H1 (cell line): ENCODE data around the gene KBTBD3. TPM values are rescaled to one million over a fixed set of nuclear protein-coding genes. Genes with fewer than 3 reads are reported as not detected.
"Not testable (repeated sequence)": the region's sequence is repeated elsewhere in the genome, so short reads cannot be mapped to it uniquely, and the experiment has no call there.

Experiments used
- CTCF ChIA-PET: fragments of 300-600 bp; sonication (Branson Sonifier 250); formaldehyde crosslinking; loops from one replicate; lab custom pipeline; 2021; ENCODE audit not compliant: partially characterized antibody; lab: Charles Lee
- POLR2A ChIA-PET: fragments of 300-600 bp; sonication (Branson Sonifier 250); formaldehyde crosslinking; loops from one replicate; lab custom pipeline; 2021; ENCODE audit warnings: inconsistent platforms; ENCODE audit not compliant: partially characterized antibody; lab: Charles Lee
- DNase-seq, 2 experiments: peaks; one replicate each; pipeline versions ENCODE4 v3.0.0 to v3.0.0-alpha.2; 2010 to 2022; ENCODE audit warnings: low spot score in 2 of 2, low read depth in 1 of 2, mixed read lengths in 1 of 2
- FAIRE-seq: peaks from 2 replicates; lab custom pipeline; 2011; peaks lifted over from hg19 to GRCh38; lab: Jason Lieb, UNC
- H2AFZ ChIP-seq: 2 replicates; pipeline ENCODE4 v1.8.1; 2012; ENCODE audit warnings: low read length, inconsistent platforms
- H2AK5ac ChIP-seq: 2 replicates; pipeline ENCODE4 v1.6.1; 2013; ENCODE audit warnings: low read depth, low read length
- H2BK120ac ChIP-seq: replicated peaks from 2 replicates; pipeline ENCODE3; 2013; ENCODE audit warnings: low read depth, low read length, inconsistent platforms
- H2BK12ac ChIP-seq: 2 replicates; pipeline ENCODE4 v1.6.1; 2013; ENCODE audit warnings: low read depth, low read length
- H2BK15ac ChIP-seq: 2 replicates; pipeline ENCODE4 v1.6.1; 2013; ENCODE audit warnings: low read length
- H2BK20ac ChIP-seq: 2 replicates; pipeline ENCODE4 v1.6.1; 2013; ENCODE audit warnings: low read length
- H2BK5ac ChIP-seq: 2 replicates; pipeline ENCODE4 v1.6.1; 2013; ENCODE audit warnings: low read depth, low read length
- H3K14ac ChIP-seq: 2 replicates; pipeline ENCODE4 v1.6.1; 2013; ENCODE audit warnings: inconsistent platforms; ENCODE audit not compliant: insufficient read length
- H3K18ac ChIP-seq: 2 replicates; pipeline ENCODE4 v1.6.1; 2013; ENCODE audit warnings: low read length; ENCODE audit errors: extremely low read depth
- H3K23ac ChIP-seq: 2 replicates; pipeline ENCODE4 v1.6.1; 2013; ENCODE audit warnings: inconsistent platforms; ENCODE audit not compliant: insufficient read length
- H3K23me2 ChIP-seq: 2 replicates; pipeline ENCODE4 v1.6.1; 2013; ENCODE audit warnings: low read depth, low read length
- H3K27ac ChIP-seq: 2 replicates; pipeline ENCODE4 v1.6.1; 2011; ENCODE audit warnings: low read depth, low read length, inconsistent platforms
- H3K27me3 ChIP-seq, 4 experiments: replicated peaks in 1 of 4; 1 replicate in 1 of 4; 2 replicates in 3 of 4; pipeline versions ENCODE4 v1.6.1 to v1.8.1; 2011 to 2013; ENCODE audit warnings: low read length in 3 of 4, mild to moderate bottlenecking in 3 of 4, inconsistent platforms in 2 of 4, mixed read lengths in 2 of 4, moderate library complexity in 1 of 4; ENCODE audit not compliant: control insufficient read depth in 3 of 4, insufficient read depth in 3 of 4; ENCODE audit errors: extremely low read depth in 1 of 4
- H3K36me3 ChIP-seq, 4 experiments: 2 replicates each; pipeline versions ENCODE4 v1.6.1 to v1.8.1; 2011 to 2013; ENCODE audit warnings: mild to moderate bottlenecking in 4 of 4, low read length in 3 of 4, moderate library complexity in 2 of 4, control low read depth in 1 of 4, inconsistent platforms in 1 of 4; ENCODE audit not compliant: insufficient read depth in 4 of 4, control insufficient read depth in 2 of 4
- H3K4ac ChIP-seq: replicated peaks from 2 replicates; pipeline ENCODE3; 2013; ENCODE audit warnings: low read length, low read depth, mixed read lengths, inconsistent platforms; ENCODE audit not compliant: insufficient read length
- H3K4me1 ChIP-seq, 4 experiments: replicated peaks in 1 of 4; 1 replicate in 1 of 4; 2 replicates in 3 of 4; pipeline versions ENCODE4 v1.6.1 to v1.8.1; 2011 to 2013; ENCODE audit warnings: low read length in 3 of 4, inconsistent platforms in 2 of 4, mixed read lengths in 1 of 4; ENCODE audit not compliant: insufficient read depth in 4 of 4, control insufficient read depth in 3 of 4
- H3K4me2 ChIP-seq, 2 experiments: 2 replicates each; pipeline versions ENCODE4 v1.6.1 to v1.8.1; 2011 to 2013; ENCODE audit warnings: low read depth in 2 of 2, low read length in 2 of 2, control low read depth in 1 of 2, inconsistent platforms in 1 of 2, mild to moderate bottlenecking in 1 of 2; ENCODE audit not compliant: insufficient read depth in 1 of 2
- H3K4me3 ChIP-seq, 4 experiments: fragments of 200-600, 300-600 bp in 1 of 4; sonication (generic), shearing (Covaris generic), sonication (Bioruptor Twin) in 1 of 4; 2 replicates each; pipeline versions ENCODE4 v1.5.1 to v1.8.1; 2011 to 2016; ENCODE audit warnings: low read length in 4 of 4, low read depth in 3 of 4, control low read depth in 2 of 4, inconsistent platforms in 2 of 4, mild to moderate bottlenecking in 2 of 4, mixed read lengths in 1 of 4, moderate library complexity in 1 of 4; ENCODE audit not compliant: insufficient read depth in 2 of 4; ENCODE audit errors: extremely low read depth in 1 of 4
- H3K56ac ChIP-seq: replicated peaks from 2 replicates; pipeline ENCODE3; 2013; ENCODE audit warnings: low read depth, mild to moderate bottlenecking, mixed read lengths, low read length, inconsistent platforms; ENCODE audit not compliant: insufficient read length
- H3K79me1 ChIP-seq: 2 replicates; pipeline ENCODE4 v1.6.1; 2013; ENCODE audit warnings: low read depth, low read length, control low read depth
- H3K79me2 ChIP-seq, 2 experiments: 2 replicates each; pipeline versions ENCODE4 v1.6.1 to v1.8.1; 2012 to 2013; ENCODE audit warnings: low read length in 2 of 2, mild to moderate bottlenecking in 2 of 2, inconsistent platforms in 1 of 2; ENCODE audit not compliant: insufficient read depth in 2 of 2, control insufficient read depth in 1 of 2
- H3K9ac ChIP-seq, 4 experiments: replicated peaks in 1 of 4; 1 replicate in 1 of 4; 2 replicates in 3 of 4; pipeline versions ENCODE4 v1.6.1 to v1.8.1; 2011 to 2013; ENCODE audit warnings: low read depth in 3 of 4, low read length in 3 of 4, control low read depth in 2 of 4, mild to moderate bottlenecking in 2 of 4, moderate library complexity in 2 of 4, inconsistent platforms in 1 of 4; ENCODE audit errors: extremely low read depth in 1 of 4
- H3K9me3 ChIP-seq, 2 experiments: 2 replicates each; pipeline versions ENCODE4 v1.6.1 to v1.8.1; 2012 to 2013; ENCODE audit warnings: mild to moderate bottlenecking in 2 of 2, moderate library complexity in 2 of 2, control low read depth in 1 of 2, inconsistent platforms in 1 of 2, low read depth in 1 of 2, low read length in 1 of 2, mixed read lengths in 1 of 2; ENCODE audit not compliant: insufficient read depth in 2 of 2
- H4K20me1 ChIP-seq, 2 experiments: replicated peaks in 1 of 2; 2 replicates each; pipeline versions ENCODE3 to v1.8.1; 2011 to 2013; ENCODE audit warnings: inconsistent platforms in 2 of 2, low read length in 2 of 2, mild to moderate bottlenecking in 1 of 2; ENCODE audit not compliant: insufficient read depth in 2 of 2, control insufficient read depth in 1 of 2
- H4K5ac ChIP-seq: 2 replicates; pipeline ENCODE4 v1.6.1; 2013; ENCODE audit warnings: low read length, low read depth, mixed read lengths, inconsistent platforms; ENCODE audit not compliant: insufficient read length
- H4K8ac ChIP-seq: 2 replicates; pipeline ENCODE4 v1.8.0; 2013; ENCODE audit warnings: mild to moderate bottlenecking, moderate library complexity, low read length, inconsistent platforms; ENCODE audit not compliant: insufficient read depth; ENCODE audit errors: extremely low read depth
- H4K91ac ChIP-seq: replicated peaks from 2 replicates; pipeline ENCODE3; 2013; ENCODE audit warnings: low read length, mixed read lengths, inconsistent platforms; ENCODE audit not compliant: insufficient read length
- BCL11A ChIP-seq, 2 experiments: IDR thresholded peaks; one replicate each; pipeline ENCODE4 v1.6.1; 2011; ENCODE audit warnings: low read depth in 2 of 2, low read length in 2 of 2, mild to moderate bottlenecking in 2 of 2
- EP300 ChIP-seq, 2 experiments: IDR thresholded peaks; 1 replicate in 1 of 2; 2 replicates in 1 of 2; pipeline ENCODE4 v1.6.1; 2011 to 2012; ENCODE audit warnings: low read depth in 2 of 2, low read length in 2 of 2, mild to moderate bottlenecking in 2 of 2, borderline replicate concordance in 1 of 2, inconsistent platforms in 1 of 2, moderate library complexity in 1 of 2
- SP1 ChIP-seq: IDR thresholded peaks from 2 replicates; pipeline ENCODE4 v1.6.1; 2011; ENCODE audit warnings: low read depth, low read length
- TCF12 ChIP-seq: IDR thresholded peaks from 2 replicates; pipeline ENCODE4 v1.6.1; 2011; ENCODE audit warnings: low read depth, mild to moderate bottlenecking, low read length
- TEAD4 ChIP-seq: IDR thresholded peaks from 2 replicates; pipeline ENCODE4 v1.6.1; 2012; ENCODE audit warnings: low read depth, low read length, inconsistent platforms, mixed read lengths
- YY1 ChIP-seq: IDR thresholded peaks from 2 replicates; pipeline ENCODE4 v1.6.1; 2011; ENCODE audit warnings: low read depth, mild to moderate bottlenecking, low read length
- WGBS, 2 experiments: shearing (Covaris generic) in 1 of 2; methylation state at CpG; one replicate each; pipeline versions ENCODE4 v1.1.6 to v1.1.7; 2013 to 2015; ENCODE audit warnings: low lambda C conversion rate in 2 of 2, mixed read lengths in 2 of 2, inconsistent platforms in 1 of 2, low coverage in 1 of 2, missing lambda C conversion rate in 1 of 2; ENCODE audit not compliant: insufficient replicate concordance in 2 of 2, insufficient coverage in 1 of 2, insufficient read length in 1 of 2; ENCODE audit errors: extremely low coverage in 1 of 2, missing lambda C conversion rate in 1 of 2; 5-methylcytosine and 5-hydroxymethylcytosine counted together
- polyA plus RNA-seq, 7 experiments: library from polyadenylated mRNA; depleted of rRNA in 3 of 7; stranded (reverse) in 5 of 7; unstranded in 2 of 7; fragments of >200 nt in 5 of 7; fragments of 200-250 nt in 2 of 7; gene quantifications; 1 replicate in 5 of 7; 2 replicates in 1 of 7; 4 replicates in 1 of 7; pipeline versions ENCODE4 v1.2.1 to v1.2.3, GENCODE V29; 2011 to 2013; ENCODE audit warnings: missing spikeins in 2 of 7, mixed read lengths in 2 of 7
- total RNA-seq: library from RNA; stranded (reverse); fragmentation: NEBNext Ultra II Directional; extraction: Animal tissue kit (Norgen Biotek cat#: 25700); gene quantifications from 2 replicates; pipeline ENCODE4 v1.2.1, GENCODE V29; 2021

KBTBD3 gene
- total and polyA plus RNA-seq, 2 of the 8 experiments (the other 6 are each of a cell fraction or from before 2014, with no cell fraction given) = 1.2 to 6.1 TPM

DNA sequence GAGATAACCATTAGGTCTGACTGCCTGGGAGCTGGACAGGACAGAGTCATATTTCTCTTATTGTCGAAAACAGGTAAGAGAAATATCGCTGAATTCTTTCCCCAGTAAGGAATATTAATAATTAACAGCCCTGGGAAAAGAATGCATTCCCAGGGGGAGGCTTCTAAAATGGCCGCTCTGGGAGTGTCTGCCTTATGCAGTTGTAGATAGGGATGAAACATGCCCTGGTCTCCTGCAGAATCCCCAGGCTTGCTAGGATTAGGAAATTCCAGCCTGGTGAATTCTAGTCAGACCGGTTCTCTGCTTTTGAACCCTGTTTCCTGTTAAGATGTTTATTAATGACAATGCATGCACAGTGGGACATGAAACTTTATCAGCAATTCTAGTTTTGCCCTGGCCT, 74.1 kb downstream of the KBTBD3 start:
- H2BK120ac ChIP-seq, H2AFZ ChIP-seq, H4K8ac ChIP-seq, H3K56ac ChIP-seq, H3K27ac ChIP-seq, H2AK5ac ChIP-seq, H3K23me2 ChIP-seq, H2BK12ac ChIP-seq, H3K79me1 ChIP-seq, H3K4me3 ChIP-seq, H3K9ac ChIP-seq, H2BK15ac ChIP-seq, H3K14ac ChIP-seq, H3K23ac ChIP-seq, H3K4ac ChIP-seq, H3K4me1 ChIP-seq, H2BK20ac ChIP-seq, H3K18ac ChIP-seq, POLR2A ChIA-PET, FAIRE-seq, H4K20me1 ChIP-seq, H2BK5ac ChIP-seq, CTCF ChIA-PET, H4K91ac ChIP-seq, DNase-seq, H4K5ac ChIP-seq, H3K27me3 ChIP-seq, H3K4me2 ChIP-seq: not testable (repeated sequence)
- peaks cover 0 to 34% of the 10 kb centered on the region in 2 experiments; a peak in 2 of 4 replicates for H3K79me2 ChIP-seq
- TF ChIP-seq SP1 (peak; percentile 78), YY1 (peak; percentile 59; the same call in 1 of the 2 replicates), EP300 (IDR thresholded peaks at IDR 0.05; ENCODE audit: borderline replicate concordance in 1 of 2, low read depth in 2 of 2, low read length in 2 of 2) (peak; percentile 38 to 90; a peak in 1 of 3 replicates), BCL11A (IDR thresholded peaks at IDR 0.05; ENCODE audit: low read depth in 2 of 2, low read length in 2 of 2) (peak in 1 of 2 experiments; percentile 42), TEAD4 (peak; percentile 50; the same call in 1 of the 2 replicates), TCF12 (peak; percentile 21; the same call in 1 of the 2 replicates)
- peaks cover 6 to 12% of the 10 kb centered on the region in 2 experiments; a peak in 3 of 4 replicates for H3K9me3 ChIP-seq
- peaks cover 0 to 41% (median 18%) of the 10 kb centered on the region in 4 experiments; a peak in 6 of 8 replicates for H3K36me3 ChIP-seq
- 90% methylated on average over 4 of the region's 4 CpGs; no CpG with 5 or more reads in 1 of the 2 experiments for WGBS, 2 experiments
